H9 (cell line): ENCODE measurements around the gene WDR88. TPM values are rescaled to one million over a fixed set of nuclear protein-coding genes. Genes with fewer than 3 reads are reported as not detected.

Experiments used
- DNase-seq: peaks from one replicate; pipeline ENCODE4 v3.0.0-alpha.2; 2017
- H2AFZ ChIP-seq: one replicate; pipeline ENCODE4 v1.6.1; 2013; ENCODE audit warnings: mild to moderate bottlenecking, low read length, control low read depth, moderate library complexity
- H2AK5ac ChIP-seq: 2 replicates; pipeline ENCODE4 v1.6.1; 2013; ENCODE audit warnings: low read length, control low read depth, mixed read lengths; ENCODE audit not compliant: insufficient read length
- H2BK120ac ChIP-seq: one replicate; pipeline ENCODE4 v1.6.1; 2013; ENCODE audit warnings: low read depth, mild to moderate bottlenecking, low read length, control low read depth, inconsistent platforms; ENCODE audit not compliant: poor library complexity, severe bottlenecking
- H2BK12ac ChIP-seq: 2 replicates; pipeline ENCODE4 v1.6.1; 2013; ENCODE audit warnings: low read length, control low read depth, mixed read lengths, low read depth; ENCODE audit not compliant: insufficient read length
- H2BK15ac ChIP-seq: 2 replicates; pipeline ENCODE4 v1.6.1; 2013; ENCODE audit warnings: low read depth, low read length, control low read depth
- H2BK20ac ChIP-seq: one replicate; pipeline ENCODE4 v1.6.1; 2013; ENCODE audit warnings: low read depth, mild to moderate bottlenecking, low read length, control low read depth, inconsistent platforms; ENCODE audit not compliant: poor library complexity, severe bottlenecking
- H2BK5ac ChIP-seq: 2 replicates; pipeline ENCODE4 v1.6.1; 2013; ENCODE audit warnings: low read length, control low read depth, mixed read lengths; ENCODE audit not compliant: insufficient read length
- H3K14ac ChIP-seq: 2 replicates; pipeline ENCODE4 v1.6.1; 2013; ENCODE audit warnings: low read length, control low read depth; ENCODE audit not compliant: insufficient read depth
- H3K18ac ChIP-seq: 2 replicates; pipeline ENCODE4 v1.6.1; 2013; ENCODE audit warnings: low read depth, mild to moderate bottlenecking, mixed read lengths, low read length, control low read depth; ENCODE audit not compliant: insufficient read length
- H3K23ac ChIP-seq: 2 replicates; pipeline ENCODE4 v1.6.1; 2013; ENCODE audit warnings: low read length, control low read depth, mixed read lengths, low read depth; ENCODE audit not compliant: insufficient read length
- H3K23me2 ChIP-seq: 2 replicates; pipeline ENCODE4 v1.6.1; 2013; ENCODE audit warnings: low read depth, mild to moderate bottlenecking, mixed read lengths, low read length, control low read depth; ENCODE audit not compliant: insufficient read length, poor library complexity, severe bottlenecking
- H3K27ac ChIP-seq: 2 replicates; pipeline ENCODE4 v1.5.1; 2013; ENCODE audit warnings: low read length, control low read depth, mixed read lengths, low read depth; ENCODE audit not compliant: insufficient read length
- H3K27me3 ChIP-seq: 2 replicates; pipeline ENCODE4 v1.6.1; 2013; ENCODE audit warnings: low read length, control low read depth, inconsistent platforms; ENCODE audit not compliant: insufficient read depth
- H3K4ac ChIP-seq: 2 replicates; pipeline ENCODE4 v1.6.1; 2013; ENCODE audit warnings: low read depth, mild to moderate bottlenecking, control low read depth, inconsistent platforms, low read length, moderate library complexity
- H3K4me1 ChIP-seq: 2 replicates; pipeline ENCODE4 v1.6.1; 2013; ENCODE audit warnings: low read length, control low read depth, inconsistent platforms; ENCODE audit not compliant: insufficient read depth
- H3K4me2 ChIP-seq: 2 replicates; pipeline ENCODE4 v1.6.1; 2013; ENCODE audit warnings: low read length, control low read depth, mixed read lengths; ENCODE audit not compliant: insufficient read length, insufficient read depth
- H3K56ac ChIP-seq: 2 replicates; pipeline ENCODE4 v1.6.1; 2013; ENCODE audit warnings: low read depth, mild to moderate bottlenecking, mixed read lengths, low read length, control low read depth; ENCODE audit not compliant: insufficient read length
- H3K79me1 ChIP-seq: 2 replicates; pipeline ENCODE4 v1.6.1; 2013; ENCODE audit warnings: low read depth, mild to moderate bottlenecking, moderate library complexity, low read length, control low read depth, inconsistent platforms; ENCODE audit not compliant: insufficient read depth, poor library complexity, severe bottlenecking
- H3K79me2 ChIP-seq: 2 replicates; pipeline ENCODE4 v1.6.1; 2013; ENCODE audit warnings: low read length, control low read depth, inconsistent platforms; ENCODE audit not compliant: insufficient read depth
- H3K9ac ChIP-seq: 2 replicates; pipeline ENCODE4 v1.6.1; 2013; ENCODE audit warnings: low read length, control low read depth, mixed read lengths; ENCODE audit not compliant: insufficient read length; ENCODE audit errors: extremely low read depth
- H3K9me3 ChIP-seq: one replicate; pipeline ENCODE4 v1.6.1; 2013; ENCODE audit warnings: low read depth, low read length, inconsistent platforms; ENCODE audit not compliant: control insufficient read depth
- H3T11ph ChIP-seq: one replicate; pipeline ENCODE4 v1.6.1; 2013; ENCODE audit warnings: mild to moderate bottlenecking, low read length, control low read depth, inconsistent platforms
- H4K20me1 ChIP-seq: one replicate; pipeline ENCODE4 v1.6.1; 2013; ENCODE audit not compliant: control insufficient read depth, insufficient read length, insufficient read depth
- H4K5ac ChIP-seq: 2 replicates; pipeline ENCODE4 v1.6.1; 2013; ENCODE audit warnings: low read depth, mild to moderate bottlenecking, mixed read lengths, low read length, control low read depth; ENCODE audit not compliant: insufficient read length
- H4K8ac ChIP-seq: replicated peaks from 2 replicates; pipeline ENCODE4 v1.6.1; 2013; ENCODE audit warnings: low read length, control low read depth, mixed read lengths, low read depth; ENCODE audit not compliant: insufficient read length
- H4K91ac ChIP-seq: 2 replicates; pipeline ENCODE4 v1.6.1; 2013; ENCODE audit warnings: low read depth, mild to moderate bottlenecking, moderate library complexity, mixed read lengths, low read length, control low read depth; ENCODE audit not compliant: insufficient read length
- H3K27ac Mint-ChIP-seq, 3 experiments: 2 replicates in 2 of 3; 3 replicates in 1 of 3; pipeline ENCODE4 v1.8.0; 2020 to 2021; ENCODE audit warnings: mixed read lengths in 3 of 3, mild to moderate bottlenecking in 1 of 3, moderate library complexity in 1 of 3
- H3K27me3 Mint-ChIP-seq: 2 replicates; pipeline ENCODE4 v1.8.0; 2021; ENCODE audit warnings: low read depth, mild to moderate bottlenecking, moderate library complexity, mixed read lengths
- H3K36me3 Mint-ChIP-seq, 3 experiments: 2 replicates in 2 of 3; 3 replicates in 1 of 3; pipeline ENCODE4 v1.8.0; 2020 to 2021; ENCODE audit warnings: low read depth in 3 of 3, mixed read lengths in 3 of 3; ENCODE audit not compliant: insufficient read depth in 1 of 3
- H3K4me1 Mint-ChIP-seq, 2 experiments: 2 replicates each; pipeline ENCODE4 v1.8.0; 2020; ENCODE audit warnings: mixed read lengths in 2 of 2
- H3K4me3 Mint-ChIP-seq, 2 experiments: 2 replicates in 1 of 2; 3 replicates in 1 of 2; pipeline ENCODE4 v1.8.0; 2020 to 2021; ENCODE audit warnings: mild to moderate bottlenecking in 2 of 2, mixed read lengths in 2 of 2, moderate library complexity in 1 of 2
- H3K9me3 Mint-ChIP-seq, 2 experiments: 2 replicates in 1 of 2; 3 replicates in 1 of 2; pipeline ENCODE4 v1.8.0; 2020; ENCODE audit warnings: mild to moderate bottlenecking in 2 of 2, mixed read lengths in 2 of 2, moderate library complexity in 1 of 2
- WGBS: extraction: QIAGEN DNeasy Blood & Tissue Kit; methylation state at CpG from one replicate; pipeline ENCODE4 v1.1.7; 2013; ENCODE audit warnings: missing lambda C conversion rate, low lambda C conversion rate, mixed read lengths; ENCODE audit not compliant: insufficient read length; ENCODE audit errors: extremely low coverage; 5-methylcytosine and 5-hydroxymethylcytosine counted together
- total RNA-seq: library from RNA; stranded (reverse); gene quantifications from 2 replicates; pipeline ENCODE4 v1.2.1, GENCODE V29; 2021
- TF ChIP-seq, protein P1 (sequence below): fragments of 200-600 bp; sonication (generic); conservative IDR thresholded peaks from 3 replicates; pipeline ENCODE4 v1.8.0; 2021; ENCODE audit warnings: antibody characterized with exemption, mild to moderate bottlenecking

WDR88 gene
- total RNA-seq, 1 experiment from 2014 or later = not detected

DNA sequence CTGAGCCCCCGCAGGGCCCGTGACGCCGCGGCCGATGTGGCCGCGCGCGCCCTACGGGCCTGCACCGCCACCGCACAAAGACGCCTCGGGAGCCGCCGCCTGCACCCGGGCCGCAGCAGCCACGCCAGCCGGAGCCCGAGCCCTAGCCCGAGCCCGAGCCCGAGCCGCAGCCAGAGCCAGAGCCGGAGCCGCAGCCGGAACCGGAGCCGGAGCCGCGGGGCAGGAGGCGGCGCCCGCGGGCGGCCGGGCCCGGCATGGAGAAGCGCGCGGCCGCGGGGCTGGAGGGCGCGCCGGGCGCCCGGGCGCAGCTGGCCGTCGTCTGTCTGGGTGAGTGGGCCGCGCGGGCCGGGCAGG lies 62.6 kb downstream of the WDR88 start:
- H4K20me1 ChIP-seq = peaks cover 2% of the 10 kb centered on the region
- H2AK5ac ChIP-seq = no peak overlapping the region
- peaks cover 0 to 1% of the 10 kb centered on the region in 2 experiments; a peak in 2 of 5 replicates for H3K9me3 Mint-ChIP-seq
- WGBS = no CpG with 5 or more reads among the region's 57 CpGs
- H4K5ac ChIP-seq = no peak overlapping the region
- no peaks in the 10 kb centered on the region for H3K79me1 ChIP-seq
- H3K27me3 ChIP-seq = no peaks in the 10 kb centered on the region; the same call in 1 of the 2 replicates
- peaks cover 3 to 4% of the 10 kb centered on the region in 2 experiments; a peak in 1 of 4 replicates for H3K4me1 Mint-ChIP-seq
- DNase-seq = no peak
- H3K4ac ChIP-seq = no peak overlapping the region
- no peaks in the 10 kb centered on the region for H3K4me1 ChIP-seq
- H2BK120ac ChIP-seq = no peak overlapping the region
- peaks cover 39% of the 10 kb centered on the region for H3K27me3 Mint-ChIP-seq
- H3K27ac ChIP-seq = no peak overlapping the region
- no peak overlapping the region for H4K8ac ChIP-seq
- no peaks in the 10 kb centered on the region for H3K9me3 ChIP-seq
- H2BK5ac ChIP-seq = no peak overlapping the region
- no peak overlapping the region for H3K27ac Mint-ChIP-seq
- H3K23ac ChIP-seq = no peak overlapping the region
- H2BK12ac ChIP-seq = no peak overlapping the region
- no peak overlapping the region for H3K14ac ChIP-seq
- H3K36me3 Mint-ChIP-seq = peaks cover 6 to 10% (median 8%) of the 10 kb centered on the region in 3 experiments; a peak in 6 of 7 replicates
- H3K79me2 ChIP-seq = no peaks in the 10 kb centered on the region
- no peak overlapping the region for H2AFZ ChIP-seq
- H3K4me3 Mint-ChIP-seq = no peak overlapping the region
- H3K23me2 ChIP-seq = no peaks in the 10 kb centered on the region
- H3K18ac ChIP-seq = no peak overlapping the region
- H3T11ph ChIP-seq = no peak overlapping the region
- H3K9ac ChIP-seq = no peak overlapping the region
- no peak overlapping the region for H3K4me2 ChIP-seq
- no peak overlapping the region for H3K56ac ChIP-seq
- H2BK15ac ChIP-seq = no peak overlapping the region
- TF ChIP-seq, protein P1, sequence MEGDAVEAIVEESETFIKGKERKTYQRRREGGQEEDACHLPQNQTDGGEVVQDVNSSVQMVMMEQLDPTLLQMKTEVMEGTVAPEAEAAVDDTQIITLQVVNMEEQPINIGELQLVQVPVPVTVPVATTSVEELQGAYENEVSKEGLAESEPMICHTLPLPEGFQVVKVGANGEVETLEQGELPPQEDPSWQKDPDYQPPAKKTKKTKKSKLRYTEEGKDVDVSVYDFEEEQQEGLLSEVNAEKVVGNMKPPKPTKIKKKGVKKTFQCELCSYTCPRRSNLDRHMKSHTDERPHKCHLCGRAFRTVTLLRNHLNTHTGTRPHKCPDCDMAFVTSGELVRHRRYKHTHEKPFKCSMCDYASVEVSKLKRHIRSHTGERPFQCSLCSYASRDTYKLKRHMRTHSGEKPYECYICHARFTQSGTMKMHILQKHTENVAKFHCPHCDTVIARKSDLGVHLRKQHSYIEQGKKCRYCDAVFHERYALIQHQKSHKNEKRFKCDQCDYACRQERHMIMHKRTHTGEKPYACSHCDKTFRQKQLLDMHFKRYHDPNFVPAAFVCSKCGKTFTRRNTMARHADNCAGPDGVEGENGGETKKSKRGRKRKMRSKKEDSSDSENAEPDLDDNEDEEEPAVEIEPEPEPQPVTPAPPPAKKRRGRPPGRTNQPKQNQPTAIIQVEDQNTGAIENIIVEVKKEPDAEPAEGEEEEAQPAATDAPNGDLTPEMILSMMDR = no peak
- no peak overlapping the region for H4K91ac ChIP-seq
- H2BK20ac ChIP-seq = no peak overlapping the region
